NOMO-1 treated with dmso at 0.1 percent for 144 hours (cell line): Measurements from ENCODE around the gene CFAP74.
"Not testable (repeated sequence)": the region's sequence is repeated elsewhere in the genome, so short reads cannot be mapped to it uniquely, and the experiment has no call there.

Experiments
- DNase-seq: peaks from one replicate; lab custom pipeline; 2025; ENCODE audit not compliant: unreplicated experiment; lab: John Stamatoyannopoulos, UW

The CFAP74 gene

GRCh38 chr1:1988061-1988945 lies 15.3 kb downstream of the CFAP74 start:
- no peak for DNase-seq

- no peak for DNase-seq
These were observed 16.5 kb downstream of the CFAP74 start for GRCh38 chr1:1987142-1987510.

GRCh38 chr1:1986451-1987141 lies 17.0 kb downstream of the CFAP74 start:
- no peak for DNase-seq

GRCh38 chr1:1985375-1986050 lies 18.1 kb downstream of the CFAP74 start:
- no peak for DNase-seq

DNA sequence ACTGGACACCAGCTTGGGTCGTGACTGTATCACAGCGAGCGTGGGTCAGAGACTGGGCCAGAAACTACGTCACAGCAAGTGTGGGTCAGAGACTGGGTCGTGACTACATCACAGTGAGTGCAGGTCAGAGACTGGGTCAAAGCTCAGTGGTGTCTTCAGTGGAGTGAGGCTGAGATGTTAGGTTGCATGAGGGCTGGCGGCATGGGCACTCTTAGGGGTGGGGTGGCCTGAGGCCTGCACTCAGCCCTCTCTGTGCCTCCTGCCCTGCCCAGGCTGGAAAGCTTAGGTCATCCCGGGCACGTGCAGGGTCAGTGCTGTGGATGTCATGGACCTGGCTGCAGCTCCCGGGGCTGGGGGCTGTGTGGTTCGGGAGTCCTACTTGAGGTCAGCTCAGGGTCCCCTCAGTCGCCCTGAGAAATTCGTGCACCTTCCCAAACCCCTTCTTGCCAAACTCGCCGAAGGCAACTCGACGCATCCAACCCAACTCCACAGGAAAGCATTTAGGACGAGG lies 19.0 kb downstream of the CFAP74 start:
- no peak for DNase-seq

GRCh38 chr1:1982379-1983232 lies 21.0 kb downstream of the CFAP74 start:
- no peak for DNase-seq

GRCh38 chr1:1981631-1982327 lies 21.8 kb downstream of the CFAP74 start:
- DNase-seq: not testable (repeated sequence)

GRCh38 chr1:1981142-1981500 lies 22.5 kb downstream of the CFAP74 start:
- no peak for DNase-seq

GRCh38 chr1:1980467-1981141 lies 23.0 kb downstream of the CFAP74 start:
- no peak for DNase-seq

DNA sequence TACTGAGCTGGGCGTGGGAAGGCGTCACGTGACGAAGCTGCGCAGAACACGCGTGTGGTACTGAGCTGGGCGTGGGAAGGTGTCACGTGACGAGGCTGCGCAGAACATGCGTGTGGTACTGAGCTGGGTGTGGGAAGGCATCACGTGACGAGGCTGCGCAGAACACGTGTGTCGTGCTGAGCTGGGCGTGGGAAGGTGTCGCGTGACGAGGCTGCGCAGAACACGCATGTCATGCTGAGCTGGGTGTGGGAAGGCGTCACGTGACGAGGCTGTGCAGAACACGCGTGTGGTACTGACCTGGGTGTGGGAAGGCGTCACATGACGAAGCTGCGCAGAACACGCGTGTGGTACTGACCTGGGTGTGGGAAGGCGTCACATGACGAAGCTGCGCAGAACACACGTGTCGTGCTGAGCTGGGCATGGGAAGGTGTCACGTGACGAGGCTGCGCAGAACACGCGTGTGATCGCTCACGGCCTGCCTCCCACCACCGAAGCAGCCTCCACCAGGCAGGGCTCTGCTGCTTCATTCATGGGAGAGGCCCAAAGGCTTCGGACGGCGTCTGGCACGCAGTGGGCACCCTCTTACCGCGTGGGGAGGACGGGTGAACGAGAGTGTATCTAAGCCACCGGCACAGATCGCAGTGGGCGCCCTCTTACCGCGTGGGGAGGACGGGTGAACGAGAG lies 24.0 kb downstream of the CFAP74 start:
- DNase-seq: no peak

GRCh38 chr1:1978690-1979481 lies 24.7 kb downstream of the CFAP74 start:
- not testable (repeated sequence) for DNase-seq

DNA sequence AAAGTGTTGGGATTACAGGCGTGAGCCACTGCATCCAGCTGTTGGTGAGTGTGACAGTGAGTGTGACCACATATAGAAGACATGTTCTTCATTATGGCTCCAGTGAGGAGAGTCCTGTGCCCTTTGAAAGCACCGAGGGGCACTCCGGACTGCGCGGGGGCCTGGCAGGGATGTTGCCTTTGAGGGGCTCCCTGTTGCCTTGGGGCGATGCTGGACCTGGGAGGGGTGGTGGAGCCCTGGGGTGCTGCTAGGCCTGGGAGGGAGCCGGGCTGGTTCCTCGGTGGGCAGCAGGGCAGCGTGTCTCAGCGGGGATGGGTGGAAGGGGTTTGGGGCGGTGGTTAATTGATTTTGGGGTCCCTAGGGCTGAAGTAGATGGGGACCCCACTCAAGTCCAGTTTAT lies 25.5 kb downstream of the CFAP74 start:
- DNase-seq: no peak

DNA sequence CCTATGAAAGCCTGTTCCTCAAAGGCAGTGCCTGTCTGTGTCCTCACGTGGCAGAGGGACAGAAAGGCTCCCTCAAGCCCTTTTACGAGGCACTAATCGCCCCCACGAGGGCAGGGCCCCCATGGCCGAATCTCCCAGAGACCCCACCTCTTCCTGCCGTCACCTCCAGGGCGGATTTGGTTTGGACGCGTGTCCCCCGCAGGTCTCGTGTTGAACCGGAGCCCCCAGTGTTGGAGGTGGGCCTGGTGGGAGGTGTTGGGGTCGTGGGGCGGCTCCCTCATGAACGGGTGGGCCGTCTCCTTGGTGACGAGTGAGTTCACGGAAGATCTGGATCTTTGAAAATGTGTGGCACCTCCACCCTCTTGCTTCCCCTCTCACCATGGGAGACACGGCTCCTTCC lies 27.6 kb downstream of the CFAP74 start:
- DNase-seq: no peak

GRCh38 chr1:1975535-1975934 lies 28.1 kb downstream of the CFAP74 start:
- DNase-seq: no peak

GRCh38 chr1:1974834-1975233 lies 28.8 kb downstream of the CFAP74 start:
- no peak for DNase-seq

DNA sequence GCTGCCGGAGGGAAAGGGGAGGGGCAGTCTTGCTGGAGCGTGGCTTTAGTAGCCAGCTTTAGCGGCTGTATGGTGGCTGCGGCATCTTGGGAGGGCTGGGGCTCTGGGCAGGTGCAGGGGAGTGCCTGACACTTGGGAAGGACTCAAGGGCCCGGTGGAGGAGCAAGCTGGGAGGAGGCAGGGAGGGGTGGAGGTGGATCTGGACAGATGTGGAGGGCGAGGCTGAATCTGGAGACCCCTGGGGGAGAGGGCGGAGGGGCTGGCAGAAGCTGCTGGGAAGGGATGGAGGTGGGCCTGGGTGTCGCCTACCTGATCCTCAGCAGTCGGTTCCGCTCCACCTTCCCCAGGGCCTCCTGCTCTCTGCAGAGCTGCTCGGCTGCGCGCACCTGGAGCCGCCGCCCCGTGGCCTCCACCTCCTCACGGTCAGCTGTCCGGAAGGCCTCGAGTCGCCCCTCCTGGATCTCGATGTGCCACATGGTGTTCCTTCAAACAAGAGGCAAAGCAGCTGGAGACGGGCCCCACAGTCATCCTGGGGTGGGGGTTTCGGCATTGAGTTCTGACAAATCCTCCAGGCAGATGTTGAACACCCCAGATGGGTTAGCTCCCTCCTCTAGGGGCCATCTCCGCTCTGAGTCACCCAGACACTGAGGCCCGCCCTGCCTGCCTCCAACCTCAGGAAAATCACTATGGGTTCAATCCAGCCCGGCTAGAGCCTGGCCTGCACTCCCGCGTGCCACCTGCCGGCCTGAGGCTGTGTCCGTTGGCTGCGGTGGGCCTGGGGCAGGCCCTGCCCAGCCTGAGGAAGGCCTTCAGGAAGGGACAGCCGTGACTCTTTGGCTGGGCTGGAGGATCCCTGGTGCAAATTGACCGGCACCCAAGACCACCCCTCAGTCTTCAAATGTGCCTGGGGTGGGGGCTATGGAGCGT lies 29.6 kb downstream of the CFAP74 start:
- DNase-seq: no peak
